GM18505 (cell line): ENCODE results near the gene MMP19.
"Not testable (repeated sequence)": the region's sequence is repeated elsewhere in the genome, so short reads cannot be mapped to it uniquely, and the experiment has no call there.

ENCODE experiments used
- ATAC-seq: cut with Tn5 transposase; IDR thresholded peaks from one replicate; pipeline ENCODE4 v1.9.1; 2021; ENCODE audit not compliant: unreplicated experiment
- POLR2A ChIP-seq: IDR thresholded peaks from 4 replicates; pipeline ENCODE4 v1.6.1; 2011; ENCODE audit warnings: borderline replicate concordance; ENCODE audit not compliant: insufficient read depth, insufficient read length; ENCODE audit errors: extremely low read depth

MMP19 gene

GRCh38 chr12:55842681-55843429, at the start of gene MMP19:
TSS of gene MMP19 (minus strand) at chr12:55842936. CDS start at chr12:55842830, 106 bp downstream.
- ATAC-seq, result no peak

GRCh38 chr12:55891310-55891709, 48.6 kb upstream of the MMP19 start:
- no peak for TF ChIP-seq POLR2A

More at GRCh38 chr12:55842681-55843429, at the start of gene MMP19:
- no peak for TF ChIP-seq POLR2A

GRCh38 chr12:55885113-55885512, 42.4 kb upstream of the MMP19 start:
- ATAC-seq, result no peak
- no peak for TF ChIP-seq POLR2A

More at GRCh38 chr12:55891310-55891709, 48.6 kb upstream of the MMP19 start:
- ATAC-seq, result no peak

GRCh38 chr12:55877824-55878223, 35.1 kb upstream of the MMP19 start:
- no peak for TF ChIP-seq POLR2A
- ATAC-seq, result no peak

GRCh38 chr12:55875704-55876467, 33.1 kb upstream of the MMP19 start:
- TF ChIP-seq POLR2A, result no peak
- no peak for ATAC-seq

- no peak for ATAC-seq
- TF ChIP-seq POLR2A, result no peak
These were observed 31.7 kb upstream of the MMP19 start for GRCh38 chr12:55874443-55874842.

- ATAC-seq, result not testable (repeated sequence)
These were observed 23.8 kb upstream of the MMP19 start for GRCh38 chr12:55866454-55867004.

- ATAC-seq, result no peak
These were observed 22.6 kb upstream of the MMP19 start for GRCh38 chr12:55865327-55865726.

GRCh38 chr12:55862931-55863330, 20.2 kb upstream of the MMP19 start:
- ATAC-seq, result not testable (repeated sequence)

More at GRCh38 chr12:55865327-55865726, 22.6 kb upstream of the MMP19 start:
- no peak for TF ChIP-seq POLR2A

GRCh38 chr12:55862286-55862685, 19.6 kb upstream of the MMP19 start:
- no peak for TF ChIP-seq POLR2A
- no peak for ATAC-seq

GRCh38 chr12:55861871-55862270, 19.1 kb upstream of the MMP19 start:
- no peak for ATAC-seq
- no peak for TF ChIP-seq POLR2A

GRCh38 chr12:55861396-55861795, 18.7 kb upstream of the MMP19 start:
- no peak for TF ChIP-seq POLR2A
- no peak for ATAC-seq

GRCh38 chr12:55852740-55853139, 10.0 kb upstream of the MMP19 start:
- no peak for TF ChIP-seq POLR2A
- no peak for ATAC-seq

- no peak for ATAC-seq
- no peak for TF ChIP-seq POLR2A
These were observed 8.2 kb upstream of the MMP19 start for GRCh38 chr12:55850893-55851292.

GRCh38 chr12:55850401-55850800, 7.7 kb upstream of the MMP19 start:
- TF ChIP-seq POLR2A, result no peak
- no peak for ATAC-seq
